H1 (cell line): ENCODE measurements around the gene CCDC148. TPM values are rescaled to one million over a fixed set of nuclear protein-coding genes. Genes with fewer than 3 reads are reported as not detected.

Experiments used
- CHD7 ChIP-seq: fragments of 300-600 bp; sonication (generic); IDR thresholded peaks from 2 replicates; pipeline ENCODE4 v1.7.1; 2012; ENCODE audit warnings: low read length, moderate library complexity, mild to moderate bottlenecking, inconsistent platforms; ENCODE audit not compliant: insufficient replicate concordance
- EZH2 ChIP-seq: fragments of 200-600 bp; sonication (generic); IDR thresholded peaks from 2 replicates; pipeline ENCODE4 v1.7.1; 2012; ENCODE audit warnings: low read depth, mild to moderate bottlenecking, moderate library complexity, low read length, inconsistent platforms; ENCODE audit not compliant: severe bottlenecking
- PHF8 ChIP-seq: fragments of 200-600 bp; sonication (generic); conservative IDR thresholded peaks from 2 replicates; pipeline ENCODE4 v1.7.1; 2012; ENCODE audit warnings: low read depth, mild to moderate bottlenecking, inconsistent platforms, low read length, moderate library complexity
- SAP30 ChIP-seq: fragments of 300-600 bp; sonication (generic); IDR thresholded peaks from 2 replicates; pipeline ENCODE4 v1.7.1; 2012; ENCODE audit warnings: low read length, moderate library complexity, mild to moderate bottlenecking, inconsistent platforms; ENCODE audit not compliant: insufficient read depth, insufficient replicate concordance
- ZNF274 ChIP-seq: IDR thresholded peaks from 2 replicates; pipeline ENCODE4 v1.7.0; 2012; ENCODE audit warnings: low read length, borderline replicate concordance; ENCODE audit errors: extremely low read depth
- polyA plus RNA-seq, 7 experiments: library from polyadenylated mRNA; depleted of rRNA in 3 of 7; stranded (reverse) in 5 of 7; unstranded in 2 of 7; fragments of >200 nt in 5 of 7; fragments of 200-250 nt in 2 of 7; gene quantifications; 1 replicate in 5 of 7; 2 replicates in 1 of 7; 4 replicates in 1 of 7; pipeline versions ENCODE4 v1.2.1 to v1.2.3, GENCODE V29; 2011 to 2013; ENCODE audit warnings: missing spikeins in 2 of 7, mixed read lengths in 2 of 7
- total RNA-seq: library from RNA; stranded (reverse); fragmentation: NEBNext Ultra II Directional; extraction: Animal tissue kit (Norgen Biotek cat#: 25700); gene quantifications from 2 replicates; pipeline ENCODE4 v1.2.1, GENCODE V29; 2021

CCDC148 gene
- total and polyA plus RNA-seq, 2 of the 8 experiments (the other 6 are each of a cell fraction or from before 2014, with no cell fraction given) = 0.45 to 1.3 TPM

GRCh38 chr2:158134055-158134454 lies 322.5 kb downstream of the CCDC148 start (continued):
- no peak for TF ChIP-seq CHD7
- no peak for TF ChIP-seq ZNF274
- TF ChIP-seq EZH2 = no peak
- TF ChIP-seq PHF8 = no peak
- no peak for TF ChIP-seq SAP30
